Karpas-422 (cell line): ENCODE measurements around the gene GPR26. TPM values are rescaled to one million over a fixed set of nuclear protein-coding genes. Genes with fewer than 3 reads are reported as not detected.

Source experiments
- DNase-seq: peaks from one replicate; pipeline ENCODE4 v3.0.0-alpha.2; 2015
- H2AFZ ChIP-seq: fragments of 200-600 bp; sonication (generic); 2 replicates; pipeline ENCODE4 v1.6.1; 2014; ENCODE audit warnings: antibody characterized with exemption, low read length, mixed read lengths
- H3K27ac ChIP-seq: fragments of 200-600 bp; sonication (generic); 2 replicates; pipeline ENCODE4 v1.5.1; 2014; ENCODE audit warnings: mild to moderate bottlenecking, low read length, moderate library complexity
- H3K27me3 ChIP-seq: fragments of 200-600 bp; sonication (generic); 2 replicates; pipeline ENCODE4 v1.6.1; 2014; ENCODE audit warnings: low read length, mixed read lengths
- H3K36me3 ChIP-seq: fragments of 200-600 bp; sonication (generic); 2 replicates; pipeline ENCODE4 v1.6.1; 2014; ENCODE audit warnings: low read length, mixed read lengths; ENCODE audit not compliant: insufficient read depth
- H3K4me1 ChIP-seq: fragments of 200-600 bp; sonication (generic); 2 replicates; pipeline ENCODE4 v1.6.1; 2014; ENCODE audit warnings: mild to moderate bottlenecking, low read length, mixed read lengths
- H3K4me2 ChIP-seq: fragments of 200-600 bp; sonication (generic); 2 replicates; pipeline ENCODE4 v1.6.1; 2014; ENCODE audit warnings: low read length, low read depth, mild to moderate bottlenecking; ENCODE audit not compliant: poor library complexity, severe bottlenecking
- H3K4me3 ChIP-seq: fragments of 200-600 bp; sonication (generic); 2 replicates; pipeline ENCODE4 v1.5.1; 2014; ENCODE audit warnings: mild to moderate bottlenecking, antibody characterized with exemption, low read length, mixed read lengths
- H3K79me2 ChIP-seq: fragments of 200-600 bp; sonication (generic); 2 replicates; pipeline ENCODE4 v1.6.1; 2014; ENCODE audit warnings: mild to moderate bottlenecking, low read length, mixed read lengths
- H3K9ac ChIP-seq: fragments of 200-600 bp; sonication (generic); 2 replicates; pipeline ENCODE4 v1.6.0; 2014; ENCODE audit warnings: low read length
- H3K9me2 ChIP-seq: fragments of 200-600 bp; sonication (generic), shearing (Covaris generic); replicated peaks from 2 replicates; pipeline ENCODE4 v1.6.0; 2014; ENCODE audit warnings: mild to moderate bottlenecking, low read length, moderate library complexity; ENCODE audit not compliant: insufficient read depth
- H3K9me3 ChIP-seq: fragments of 300-700, 200-600 bp; sonication (generic); 2 replicates; pipeline ENCODE4 v1.6.1; 2014; ENCODE audit warnings: low read length, mixed read lengths
- H4K20me1 ChIP-seq: fragments of 200-600 bp; sonication (generic); 2 replicates; pipeline ENCODE4 v1.6.1; 2014; ENCODE audit warnings: mild to moderate bottlenecking, antibody characterized with exemption, low read length, low read depth; ENCODE audit not compliant: insufficient read depth
- total RNA-seq: library from RNA; depleted of rRNA; stranded (reverse); fragments of >200 nt; shearing (Covaris generic); gene quantifications from 2 replicates; pipeline ENCODE4 v1.2.3, GENCODE V29; 2014; ENCODE audit warnings: low replicate concordance; rRNA removed

GPR26 gene
- total RNA-seq, 1 experiment from 2014 or later, result not detected

DNA sequence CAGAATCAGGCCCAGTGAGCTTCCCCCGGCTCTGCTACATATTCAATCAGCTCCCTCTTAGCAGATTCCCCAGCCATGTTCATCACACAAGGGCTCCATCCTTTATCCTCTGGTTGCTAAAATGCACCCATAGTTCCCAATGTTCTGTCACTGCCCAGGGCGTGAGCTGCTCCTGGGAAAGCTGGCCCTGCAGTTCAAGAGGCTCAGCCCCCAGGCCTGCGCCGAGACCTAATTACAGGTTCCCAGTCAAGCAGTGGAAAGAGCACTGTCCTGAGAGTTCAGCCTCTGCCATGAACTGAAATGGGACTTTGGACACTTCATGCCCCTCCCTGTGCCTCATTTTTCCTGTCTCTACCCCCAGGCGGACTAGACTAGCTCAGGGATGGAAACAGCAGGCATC, 75.6 kb downstream of the GPR26 start:
- Histone ChIP-seq H2AFZ (no peak overlapping the region), H4K20me1 (no peaks in the 10 kb centered on the region), H3K27ac (no peak overlapping the region), H3K4me3 (no peak overlapping the region), H3K9ac (no peak overlapping the region), H3K4me1 (no peaks in the 10 kb centered on the region), H3K9me2 (no peaks in the 10 kb centered on the region), H3K36me3 (no peaks in the 10 kb centered on the region), H3K9me3 (no peaks in the 10 kb centered on the region), H3K4me2 (no peak overlapping the region), H3K79me2 (no peaks in the 10 kb centered on the region), H3K27me3 (no peaks in the 10 kb centered on the region)
- DNase-seq, result no peak

- H4K20me1 ChIP-seq, result no peaks in the 10 kb centered on the region
- no peak overlapping the region for H3K27ac ChIP-seq
- H3K9ac ChIP-seq, result no peak overlapping the region
- H2AFZ ChIP-seq, result no peak overlapping the region
- H3K4me1 ChIP-seq, result no peaks in the 10 kb centered on the region
- H3K36me3 ChIP-seq, result no peaks in the 10 kb centered on the region
- no peak overlapping the region for H3K4me3 ChIP-seq
- H3K4me2 ChIP-seq, result no peak overlapping the region
- H3K9me2 ChIP-seq, result no peaks in the 10 kb centered on the region
- no peaks in the 10 kb centered on the region for H3K79me2 ChIP-seq
- no peaks in the 10 kb centered on the region for H3K27me3 ChIP-seq
- no peaks in the 10 kb centered on the region for H3K9me3 ChIP-seq
- no peak for DNase-seq
Observed at GRCh38 chr10:123742751-123743440, 76.7 kb downstream of the GPR26 start.

GRCh38 chr10:123743441-123744223, 77.5 kb downstream of the GPR26 start:
- no peaks in the 10 kb centered on the region for H3K4me1 ChIP-seq

DNA sequence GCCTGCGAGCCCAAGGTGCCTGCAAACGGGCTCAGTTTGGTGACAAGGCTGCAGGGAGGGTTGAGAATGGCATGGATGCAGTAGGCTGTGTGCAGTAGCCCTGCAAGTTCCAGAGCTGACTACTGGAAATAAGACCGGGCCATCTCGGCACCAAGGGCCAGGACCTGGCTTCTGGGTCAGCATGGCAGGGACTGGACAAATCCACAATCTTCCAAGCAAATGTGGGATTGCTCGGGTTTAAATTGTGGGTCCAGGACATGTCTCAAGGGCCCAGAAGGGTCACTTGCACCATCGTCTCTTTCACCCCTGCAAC, 78.0 kb downstream of the GPR26 start:
- no peaks in the 10 kb centered on the region for H4K20me1 ChIP-seq
- no peak overlapping the region for H3K27ac ChIP-seq
- no peaks in the 10 kb centered on the region for H3K9me3 ChIP-seq
- no peaks in the 10 kb centered on the region for H3K4me1 ChIP-seq
- H3K9ac ChIP-seq, result no peak overlapping the region
- H3K9me2 ChIP-seq, result no peaks in the 10 kb centered on the region
- H2AFZ ChIP-seq, result no peak overlapping the region
- no peaks in the 10 kb centered on the region for H3K79me2 ChIP-seq
- no peaks in the 10 kb centered on the region for H3K27me3 ChIP-seq
- no peak for DNase-seq
- no peak overlapping the region for H3K4me2 ChIP-seq
- no peak overlapping the region for H3K4me3 ChIP-seq
- no peaks in the 10 kb centered on the region for H3K36me3 ChIP-seq

More at GRCh38 chr10:123743441-123744223, 77.5 kb downstream of the GPR26 start:
- Histone ChIP-seq H3K9ac (no peak overlapping the region), H3K9me3 (no peaks in the 10 kb centered on the region), H3K27me3 (no peaks in the 10 kb centered on the region), H3K36me3 (no peaks in the 10 kb centered on the region), H3K9me2 (no peaks in the 10 kb centered on the region), H3K27ac (no peak overlapping the region), H3K4me3 (no peak overlapping the region), H2AFZ (no peak overlapping the region), H4K20me1 (no peaks in the 10 kb centered on the region), H3K79me2 (no peaks in the 10 kb centered on the region), H3K4me2 (no peak overlapping the region)
- DNase-seq, result no peak

Other genes with a start within 250 kb of the GPR26 start
- gene CPXM2, start 225.5 kb downstream of the GPR26 start, total RNA-seq, result not detected in 2 replicates